ENCODE measurements around the gene TBC1D22A. TPM values are rescaled to one million over a fixed set of nuclear protein-coding genes. Genes with fewer than 3 reads are reported as not detected.

Gene TBC1D22A
- total RNA-seq, 2 donors from 2014 or later: 28.9 to 31.3 TPM

GRCh38 chr22:46883092-46883910 is 120.9 kb downstream of the TBC1D22A start:
- no peak overlapping the region for H3K27ac ChIP-seq
- TF ChIP-seq, protein P1, sequence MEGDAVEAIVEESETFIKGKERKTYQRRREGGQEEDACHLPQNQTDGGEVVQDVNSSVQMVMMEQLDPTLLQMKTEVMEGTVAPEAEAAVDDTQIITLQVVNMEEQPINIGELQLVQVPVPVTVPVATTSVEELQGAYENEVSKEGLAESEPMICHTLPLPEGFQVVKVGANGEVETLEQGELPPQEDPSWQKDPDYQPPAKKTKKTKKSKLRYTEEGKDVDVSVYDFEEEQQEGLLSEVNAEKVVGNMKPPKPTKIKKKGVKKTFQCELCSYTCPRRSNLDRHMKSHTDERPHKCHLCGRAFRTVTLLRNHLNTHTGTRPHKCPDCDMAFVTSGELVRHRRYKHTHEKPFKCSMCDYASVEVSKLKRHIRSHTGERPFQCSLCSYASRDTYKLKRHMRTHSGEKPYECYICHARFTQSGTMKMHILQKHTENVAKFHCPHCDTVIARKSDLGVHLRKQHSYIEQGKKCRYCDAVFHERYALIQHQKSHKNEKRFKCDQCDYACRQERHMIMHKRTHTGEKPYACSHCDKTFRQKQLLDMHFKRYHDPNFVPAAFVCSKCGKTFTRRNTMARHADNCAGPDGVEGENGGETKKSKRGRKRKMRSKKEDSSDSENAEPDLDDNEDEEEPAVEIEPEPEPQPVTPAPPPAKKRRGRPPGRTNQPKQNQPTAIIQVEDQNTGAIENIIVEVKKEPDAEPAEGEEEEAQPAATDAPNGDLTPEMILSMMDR (IDR thresholded peaks at IDR 0.05): no peak
- H3K4me1 ChIP-seq (ENCODE audit: control insufficient read depth in 1 of 2, low read depth in 2 of 2): no peaks in the 10 kb centered on the region
- H3K4me3 ChIP-seq: no peak overlapping the region
- H3K36me3 ChIP-seq: no peaks in the 10 kb centered on the region
- no peak for ATAC-seq (ENCODE audit: insufficient number of reproducible peaks, low FRiP score, low read depth)
- DNase-seq (ENCODE audit: low spot score): no peak
- no peaks in the 10 kb centered on the region for H3K9me3 ChIP-seq
- no peaks in the 10 kb centered on the region for H3K27me3 ChIP-seq (replicated peaks; ENCODE audit: insufficient read depth)

DNA sequence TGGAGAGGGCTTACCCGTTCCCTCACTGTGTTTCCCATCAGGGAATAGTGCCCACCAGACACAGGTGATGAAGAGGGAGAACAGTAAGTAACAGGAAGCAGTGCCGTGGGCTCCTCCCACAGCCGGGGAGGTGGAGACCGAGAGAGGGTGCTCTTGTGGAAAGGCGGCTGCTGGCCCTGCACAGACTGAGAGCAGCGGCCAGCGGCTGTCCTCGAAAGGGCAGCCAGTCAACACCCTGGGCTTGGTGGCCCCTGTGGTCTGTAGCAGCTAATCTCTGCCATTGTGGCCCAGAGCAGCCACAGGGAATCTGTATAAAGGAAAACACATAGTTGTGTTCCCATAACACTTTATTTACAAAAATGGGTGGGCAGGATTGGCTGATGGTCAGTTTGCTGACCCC is 121.9 kb downstream of the TBC1D22A start:
- TF ChIP-seq, protein P1 (IDR thresholded peaks at IDR 0.05): no peak
- no peak overlapping the region for H3K27ac ChIP-seq
- ATAC-seq (ENCODE audit: insufficient number of reproducible peaks, low FRiP score, low read depth) (no peak), DNase-seq (ENCODE audit: low spot score) (no peak)
- H3K4me1 ChIP-seq (ENCODE audit: control insufficient read depth in 1 of 2, low read depth in 2 of 2): no peaks in the 10 kb centered on the region
- H3K4me3 ChIP-seq: no peak overlapping the region
- no peaks in the 10 kb centered on the region for H3K36me3 ChIP-seq
- no peaks in the 10 kb centered on the region for H3K27me3 ChIP-seq (replicated peaks; ENCODE audit: insufficient read depth)
- no peaks in the 10 kb centered on the region for H3K9me3 ChIP-seq

DNA sequence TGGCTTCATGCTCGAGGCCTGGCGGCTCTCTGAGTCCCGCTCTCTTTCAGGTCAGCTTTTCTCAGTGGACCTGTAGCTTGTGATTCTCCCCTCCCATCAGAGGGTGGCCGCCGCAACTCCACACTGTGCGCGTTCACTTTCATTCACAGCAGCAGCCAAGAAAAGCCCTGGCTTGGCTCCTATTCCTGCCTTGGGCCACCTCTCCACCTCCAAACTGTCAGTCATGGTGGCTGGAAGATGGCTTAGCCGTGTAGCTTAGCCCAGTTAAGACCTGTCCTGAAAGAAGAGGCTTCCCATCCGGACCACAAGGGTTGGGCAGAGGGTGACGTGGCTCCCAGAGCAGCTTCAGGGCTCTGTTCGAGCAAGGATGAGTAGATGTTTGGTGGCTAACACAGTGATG is 125.5 kb downstream of the TBC1D22A start:
- H3K9me3 ChIP-seq: no peaks in the 10 kb centered on the region
- no peak for DNase-seq (ENCODE audit: low spot score)
- ATAC-seq (ENCODE audit: insufficient number of reproducible peaks, low FRiP score, low read depth): no peak
- no peak overlapping the region for H3K4me3 ChIP-seq
- no peaks in the 10 kb centered on the region for H3K4me1 ChIP-seq (ENCODE audit: control insufficient read depth in 1 of 2, low read depth in 2 of 2)
- H3K27ac ChIP-seq: no peak overlapping the region
- no peaks in the 10 kb centered on the region for H3K27me3 ChIP-seq (replicated peaks; ENCODE audit: insufficient read depth)
- H3K36me3 ChIP-seq: no peaks in the 10 kb centered on the region
- TF ChIP-seq, protein P1 (IDR thresholded peaks at IDR 0.05): no peak

- Histone ChIP-seq H3K36me3 (no peaks in the 10 kb centered on the region), H3K27ac (no peak overlapping the region), H3K9me3 (no peaks in the 10 kb centered on the region), H3K27me3 (replicated peaks; ENCODE audit: insufficient read depth) (no peaks in the 10 kb centered on the region), H3K4me1 (ENCODE audit: control insufficient read depth in 1 of 2, low read depth in 2 of 2) (no peaks in the 10 kb centered on the region), H3K4me3 (no peak overlapping the region)
- DNase-seq (ENCODE audit: low spot score): no peak
- ATAC-seq (ENCODE audit: insufficient number of reproducible peaks, low FRiP score, low read depth): no peak
- TF ChIP-seq, protein P1 (IDR thresholded peaks at IDR 0.05): no peak
Observed at GRCh38 chr22:46890819-46891218, 128.4 kb downstream of the TBC1D22A start.

DNA sequence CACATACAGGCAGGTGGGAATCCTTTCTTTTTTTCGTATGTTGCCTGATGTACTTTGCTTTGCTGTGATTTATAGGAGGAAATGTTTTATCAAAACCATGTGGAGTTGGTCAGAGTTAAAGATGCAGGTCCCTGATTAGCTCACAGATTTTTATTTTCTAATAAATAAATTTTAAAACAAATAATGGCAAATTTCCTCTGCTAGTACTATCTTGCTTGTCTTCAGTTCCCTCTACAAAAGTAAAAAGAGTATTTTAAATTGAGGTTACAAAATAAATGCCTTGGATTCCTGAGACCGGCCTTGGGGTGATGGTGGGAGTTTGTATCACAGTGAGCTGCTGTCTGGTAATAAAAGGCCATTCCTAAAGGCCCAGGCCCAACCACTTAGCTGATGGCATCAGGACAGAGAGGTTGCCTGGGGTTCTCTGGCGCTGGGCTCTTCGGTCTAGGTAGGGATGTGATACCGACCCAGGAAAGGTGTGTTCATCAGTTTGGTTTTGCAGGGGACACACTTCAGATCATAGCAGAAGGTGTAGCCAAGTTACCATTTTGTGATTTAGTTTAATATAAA is 129.0 kb downstream of the TBC1D22A start:
- Histone ChIP-seq H3K27me3 (replicated peaks; ENCODE audit: insufficient read depth) (no peaks in the 10 kb centered on the region), H3K4me3 (no peak overlapping the region), H3K27ac (no peak overlapping the region), H3K4me1 (ENCODE audit: control insufficient read depth in 1 of 2, low read depth in 2 of 2) (no peaks in the 10 kb centered on the region), H3K9me3 (no peaks in the 10 kb centered on the region), H3K36me3 (no peaks in the 10 kb centered on the region)
- DNase-seq (ENCODE audit: low spot score): no peak
- ATAC-seq (ENCODE audit: insufficient number of reproducible peaks, low FRiP score, low read depth): no peak
- TF ChIP-seq, protein P1 (IDR thresholded peaks at IDR 0.05): no peak
